Measurements from ENCODE around the gene CPT1C.
A peak's percentile ranks its signal among the peaks of the same experiment; 100 is the strongest.

CPT1C gene

DNA sequence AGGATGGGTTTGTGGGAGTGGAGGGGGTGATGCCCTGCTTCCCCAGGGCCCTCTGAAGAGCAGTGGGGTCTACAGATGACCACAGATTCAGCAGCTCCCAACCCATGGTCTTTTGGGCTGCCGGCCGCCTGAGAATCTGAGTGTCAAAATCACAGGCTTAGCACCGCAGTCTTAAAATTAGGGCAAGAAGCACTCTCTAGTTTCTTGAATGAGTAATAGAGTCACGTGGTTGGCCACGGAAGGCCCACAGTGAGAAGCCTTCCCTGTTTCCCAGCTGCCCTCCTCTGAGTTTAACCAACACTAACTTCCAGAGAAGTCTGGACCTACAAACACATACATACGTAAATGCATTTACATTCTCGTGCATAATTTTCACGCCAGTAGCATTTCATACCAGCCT, 8.6 kb upstream of the CPT1C start:
- Histone ChIP-seq H3K4me1 (ENCODE audit: low read depth, poor library complexity, severe bottlenecking) (peaks cover 29% of the 10 kb centered on the region), H4K20me1 (ENCODE audit: insufficient read depth) (peaks cover 10% of the 10 kb centered on the region; the same call in 1 of the 2 replicates), H3K4me3 (IDR thresholded peaks at IDR 0.05; ENCODE audit: insufficient read depth, low read depth, low read length) (no peak overlapping the region), H3K27me3 (ENCODE audit: insufficient read depth, low read depth) (no peaks in the 10 kb centered on the region), H3K9ac (no peak overlapping the region), H3K36me3 (ENCODE audit: insufficient read depth) (peaks cover 9% of the 10 kb centered on the region; the same call in 1 of the 2 replicates), H3K27ac (no peak overlapping the region), H3K79me2 (ENCODE audit: insufficient read depth, low read depth) (peaks cover 59% of the 10 kb centered on the region), H2AFZ (ENCODE audit: low read depth) (no peak overlapping the region), H3K4me2 (no peak overlapping the region)
- no peak for TF ChIP-seq CTCF (conservative IDR thresholded peaks at IDR 0.05; ENCODE audit: low read depth, low read length)

- peaks cover 10% of the 10 kb centered on the region; the same call in 1 of the 2 replicates for H4K20me1 ChIP-seq (ENCODE audit: insufficient read depth)
- no peak overlapping the region for H3K9ac ChIP-seq
- no peak for TF ChIP-seq CTCF (conservative IDR thresholded peaks at IDR 0.05; ENCODE audit: low read depth, low read length)
- peaks cover 9% of the 10 kb centered on the region; the same call in 1 of the 2 replicates for H3K36me3 ChIP-seq (ENCODE audit: insufficient read depth)
- H3K27ac ChIP-seq, result no peak overlapping the region
- H3K79me2 ChIP-seq (ENCODE audit: insufficient read depth, low read depth), result peaks cover 44% of the 10 kb centered on the region
- H3K27me3 ChIP-seq (ENCODE audit: insufficient read depth, low read depth), result no peaks in the 10 kb centered on the region
- no peak overlapping the region for H2AFZ ChIP-seq (ENCODE audit: low read depth)
- peaks cover 29% of the 10 kb centered on the region for H3K4me1 ChIP-seq (ENCODE audit: low read depth, poor library complexity, severe bottlenecking)
- H3K4me2 ChIP-seq, result no peak overlapping the region
- H3K4me3 ChIP-seq (IDR thresholded peaks at IDR 0.05; ENCODE audit: insufficient read depth, low read depth, low read length), result no peak overlapping the region
Observed at GRCh38 chr19:49683814-49684250, 7.1 kb upstream of the CPT1C start.

- Histone ChIP-seq H3K36me3 (ENCODE audit: insufficient read depth) (peaks cover 9% of the 10 kb centered on the region; the same call in 1 of the 2 replicates), H3K9ac (no peak overlapping the region), H3K27me3 (ENCODE audit: insufficient read depth, low read depth) (no peaks in the 10 kb centered on the region), H3K4me3 (IDR thresholded peaks at IDR 0.05; ENCODE audit: insufficient read depth, low read depth, low read length) (no peak overlapping the region), H3K4me2 (no peak overlapping the region), H3K27ac (no peak overlapping the region), H3K4me1 (ENCODE audit: low read depth, poor library complexity, severe bottlenecking) (peaks cover 23% of the 10 kb centered on the region), H2AFZ (ENCODE audit: low read depth) (no peak overlapping the region), H4K20me1 (ENCODE audit: insufficient read depth) (peaks cover 10% of the 10 kb centered on the region; the same call in 1 of the 2 replicates), H3K79me2 (ENCODE audit: insufficient read depth, low read depth) (peaks cover 38% of the 10 kb centered on the region)
- peak; percentile 39 for TF ChIP-seq CTCF (conservative IDR thresholded peaks at IDR 0.05; ENCODE audit: low read depth, low read length)
Observed at GRCh38 chr19:49684251-49684982, 6.5 kb upstream of the CPT1C start.

GRCh38 chr19:49684983-49685553, 5.8 kb upstream of the CPT1C start:
- Histone ChIP-seq H4K20me1 (ENCODE audit: insufficient read depth) (peaks cover 10% of the 10 kb centered on the region; the same call in 1 of the 2 replicates), H3K4me1 (ENCODE audit: low read depth, poor library complexity, severe bottlenecking) (peaks cover 17% of the 10 kb centered on the region), H3K27ac (no peak overlapping the region), H3K9ac (no peak overlapping the region), H3K4me3 (IDR thresholded peaks at IDR 0.05; ENCODE audit: insufficient read depth, low read depth, low read length) (no peak overlapping the region), H2AFZ (ENCODE audit: low read depth) (no peak overlapping the region), H3K4me2 (no peak overlapping the region), H3K79me2 (ENCODE audit: insufficient read depth, low read depth) (peaks cover 31% of the 10 kb centered on the region), H3K36me3 (ENCODE audit: insufficient read depth) (peaks cover 9% of the 10 kb centered on the region; the same call in 1 of the 2 replicates), H3K27me3 (ENCODE audit: insufficient read depth, low read depth) (no peaks in the 10 kb centered on the region)
- no peak for TF ChIP-seq CTCF (conservative IDR thresholded peaks at IDR 0.05; ENCODE audit: low read depth, low read length)
